ENCODE measurements around the gene VAMP5.

GRCh38 chr2:85597241-85597640 lies 13.0 kb downstream of the VAMP5 start:
- no peak for TF ChIP-seq CTCF (conservative IDR thresholded peaks at IDR 0.05; ENCODE audit: low read length)
- TF ChIP-seq EZH2phosphoT487 (IDR thresholded peaks at IDR 0.05; ENCODE audit: borderline replicate concordance), result no peak
